Karpas-422 (cell line): ENCODE results near the gene NFATC1. TPM values are rescaled to one million over a fixed set of nuclear protein-coding genes. Genes with fewer than 3 reads are reported as not detected.

Experiments
- DNase-seq: peaks from one replicate; pipeline ENCODE4 v3.0.0-alpha.2; 2015
- H2AFZ ChIP-seq: fragments of 200-600 bp; sonication (generic); 2 replicates; pipeline ENCODE4 v1.6.1; 2014; ENCODE audit warnings: antibody characterized with exemption, low read length, mixed read lengths
- H3K27ac ChIP-seq: fragments of 200-600 bp; sonication (generic); 2 replicates; pipeline ENCODE4 v1.5.1; 2014; ENCODE audit warnings: mild to moderate bottlenecking, low read length, moderate library complexity
- H3K27me3 ChIP-seq: fragments of 200-600 bp; sonication (generic); 2 replicates; pipeline ENCODE4 v1.6.1; 2014; ENCODE audit warnings: low read length, mixed read lengths
- H3K36me3 ChIP-seq: fragments of 200-600 bp; sonication (generic); 2 replicates; pipeline ENCODE4 v1.6.1; 2014; ENCODE audit warnings: low read length, mixed read lengths; ENCODE audit not compliant: insufficient read depth
- H3K4me1 ChIP-seq: fragments of 200-600 bp; sonication (generic); 2 replicates; pipeline ENCODE4 v1.6.1; 2014; ENCODE audit warnings: mild to moderate bottlenecking, low read length, mixed read lengths
- H3K4me2 ChIP-seq: fragments of 200-600 bp; sonication (generic); 2 replicates; pipeline ENCODE4 v1.6.1; 2014; ENCODE audit warnings: low read length, low read depth, mild to moderate bottlenecking; ENCODE audit not compliant: poor library complexity, severe bottlenecking
- H3K4me3 ChIP-seq: fragments of 200-600 bp; sonication (generic); 2 replicates; pipeline ENCODE4 v1.5.1; 2014; ENCODE audit warnings: mild to moderate bottlenecking, antibody characterized with exemption, low read length, mixed read lengths
- H3K79me2 ChIP-seq: fragments of 200-600 bp; sonication (generic); 2 replicates; pipeline ENCODE4 v1.6.1; 2014; ENCODE audit warnings: mild to moderate bottlenecking, low read length, mixed read lengths
- H3K9ac ChIP-seq: fragments of 200-600 bp; sonication (generic); 2 replicates; pipeline ENCODE4 v1.6.0; 2014; ENCODE audit warnings: low read length
- H3K9me2 ChIP-seq: fragments of 200-600 bp; sonication (generic), shearing (Covaris generic); replicated peaks from 2 replicates; pipeline ENCODE4 v1.6.0; 2014; ENCODE audit warnings: mild to moderate bottlenecking, low read length, moderate library complexity; ENCODE audit not compliant: insufficient read depth
- H3K9me3 ChIP-seq: fragments of 300-700, 200-600 bp; sonication (generic); 2 replicates; pipeline ENCODE4 v1.6.1; 2014; ENCODE audit warnings: low read length, mixed read lengths
- H4K20me1 ChIP-seq: fragments of 200-600 bp; sonication (generic); 2 replicates; pipeline ENCODE4 v1.6.1; 2014; ENCODE audit warnings: mild to moderate bottlenecking, antibody characterized with exemption, low read length, low read depth; ENCODE audit not compliant: insufficient read depth
- total RNA-seq: library from RNA; depleted of rRNA; stranded (reverse); fragments of >200 nt; shearing (Covaris generic); gene quantifications from 2 replicates; pipeline ENCODE4 v1.2.3, GENCODE V29; 2014; ENCODE audit warnings: low replicate concordance

Gene NFATC1
- total RNA-seq, 1 experiment from 2014 or later = 46.1 TPM

GRCh38 chr18:79552696-79553095 is 157.0 kb downstream of the NFATC1 start:
- H3K4me3 ChIP-seq = no peak overlapping the region

GRCh38 chr18:79553154-79553553 is 157.4 kb downstream of the NFATC1 start:
- H3K79me2 ChIP-seq = no peaks in the 10 kb centered on the region
- no peak overlapping the region for H3K4me3 ChIP-seq
- H3K27ac ChIP-seq = no peak overlapping the region
- H3K9me3 ChIP-seq = no peaks in the 10 kb centered on the region
- no peak for DNase-seq
- no peaks in the 10 kb centered on the region for H3K4me1 ChIP-seq
- no peaks in the 10 kb centered on the region for H4K20me1 ChIP-seq
- H3K9ac ChIP-seq = no peak overlapping the region
- H3K4me2 ChIP-seq = no peak overlapping the region
- no peak overlapping the region for H2AFZ ChIP-seq
- no peaks in the 10 kb centered on the region for H3K9me2 ChIP-seq
- H3K36me3 ChIP-seq = no peaks in the 10 kb centered on the region
- no peaks in the 10 kb centered on the region for H3K27me3 ChIP-seq

More at GRCh38 chr18:79552696-79553095, 157.0 kb downstream of the NFATC1 start:
- no peak overlapping the region for H3K9ac ChIP-seq
- no peak overlapping the region for H3K4me2 ChIP-seq
- H3K9me2 ChIP-seq = no peaks in the 10 kb centered on the region
- no peak overlapping the region for H3K27ac ChIP-seq
- no peaks in the 10 kb centered on the region for H3K79me2 ChIP-seq
- no peak for DNase-seq
- no peaks in the 10 kb centered on the region for H3K36me3 ChIP-seq
- H3K4me1 ChIP-seq = no peaks in the 10 kb centered on the region
- no peaks in the 10 kb centered on the region for H3K27me3 ChIP-seq
- H3K9me3 ChIP-seq = no peaks in the 10 kb centered on the region
- no peaks in the 10 kb centered on the region for H4K20me1 ChIP-seq
- no peak overlapping the region for H2AFZ ChIP-seq

- no peaks in the 10 kb centered on the region for H3K9me2 ChIP-seq
- H3K79me2 ChIP-seq = no peaks in the 10 kb centered on the region
- H2AFZ ChIP-seq = no peak overlapping the region
- no peaks in the 10 kb centered on the region for H3K27me3 ChIP-seq
- no peak overlapping the region for H3K27ac ChIP-seq
- no peak for DNase-seq
- H3K9me3 ChIP-seq = no peaks in the 10 kb centered on the region
- no peak overlapping the region for H3K4me3 ChIP-seq
- H3K4me1 ChIP-seq = no peaks in the 10 kb centered on the region
- H3K9ac ChIP-seq = no peak overlapping the region
- H3K36me3 ChIP-seq = no peaks in the 10 kb centered on the region
- H3K4me2 ChIP-seq = no peak overlapping the region
- no peaks in the 10 kb centered on the region for H4K20me1 ChIP-seq
Observed at GRCh38 chr18:79553696-79554095, 158.0 kb downstream of the NFATC1 start.

DNA sequence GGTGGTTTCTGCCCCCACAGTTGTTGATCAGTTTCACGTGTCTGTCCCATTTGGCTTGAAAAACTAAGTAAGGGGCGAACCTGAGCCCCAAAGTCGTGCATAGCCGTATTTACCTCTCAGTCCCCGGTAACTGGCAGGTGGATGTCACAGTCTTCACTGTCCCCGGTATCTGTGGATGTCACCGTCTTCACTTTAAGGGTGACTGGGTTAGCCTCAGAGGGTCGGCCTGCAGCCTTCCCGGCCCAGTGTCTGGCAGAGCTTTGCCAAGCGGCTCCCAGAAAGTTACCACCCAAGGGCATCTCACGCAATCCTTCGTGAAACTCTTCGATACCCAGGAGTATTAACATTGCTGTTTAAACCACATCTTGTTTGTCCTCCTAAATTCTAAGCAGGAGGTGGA is 158.6 kb downstream of the NFATC1 start:
- H2AFZ ChIP-seq = no peak overlapping the region
- H3K36me3 ChIP-seq = no peaks in the 10 kb centered on the region
- DNase-seq = no peak
- no peak overlapping the region for H3K4me3 ChIP-seq
- H4K20me1 ChIP-seq = no peaks in the 10 kb centered on the region
- no peaks in the 10 kb centered on the region for H3K27me3 ChIP-seq
- H3K9me3 ChIP-seq = no peaks in the 10 kb centered on the region
- H3K27ac ChIP-seq = no peak overlapping the region
- no peak overlapping the region for H3K4me2 ChIP-seq
- H3K4me1 ChIP-seq = no peaks in the 10 kb centered on the region
- H3K79me2 ChIP-seq = no peaks in the 10 kb centered on the region
- no peak overlapping the region for H3K9ac ChIP-seq
- no peaks in the 10 kb centered on the region for H3K9me2 ChIP-seq

- H3K36me3 ChIP-seq = no peaks in the 10 kb centered on the region
- H2AFZ ChIP-seq = no peak overlapping the region
- H3K4me3 ChIP-seq = no peak overlapping the region
- no peak overlapping the region for H3K9ac ChIP-seq
- no peaks in the 10 kb centered on the region for H3K27me3 ChIP-seq
- DNase-seq = no peak
- no peaks in the 10 kb centered on the region for H3K9me2 ChIP-seq
- H3K79me2 ChIP-seq = no peaks in the 10 kb centered on the region
- no peaks in the 10 kb centered on the region for H3K9me3 ChIP-seq
- H3K4me1 ChIP-seq = no peaks in the 10 kb centered on the region
- no peak overlapping the region for H3K27ac ChIP-seq
- no peaks in the 10 kb centered on the region for H4K20me1 ChIP-seq
- no peak overlapping the region for H3K4me2 ChIP-seq
Observed at GRCh38 chr18:79554945-79555645, 159.4 kb downstream of the NFATC1 start.

DNA sequence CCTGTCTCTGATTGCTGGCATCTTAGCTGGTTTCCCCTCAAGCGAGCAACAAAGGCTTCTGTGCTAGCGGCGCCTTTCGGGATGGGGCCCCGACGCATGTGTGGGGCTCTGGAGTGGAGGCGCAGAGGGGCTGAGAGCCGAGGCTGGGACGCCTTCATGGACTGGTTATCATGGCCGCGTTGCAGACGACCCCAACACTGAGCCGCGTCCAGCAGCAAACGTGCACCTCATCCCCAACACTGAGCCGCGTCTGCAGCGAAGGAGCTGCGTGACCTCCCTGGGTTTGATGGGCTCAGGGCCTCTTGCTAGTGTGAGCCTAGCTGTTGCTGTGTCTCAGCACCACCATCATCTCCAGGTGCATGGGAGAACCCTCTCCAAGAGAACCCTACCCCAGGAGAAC is 160.2 kb downstream of the NFATC1 start:
- no peak for DNase-seq
- H3K9ac ChIP-seq = no peak overlapping the region
- H3K4me3 ChIP-seq = no peak overlapping the region
- no peaks in the 10 kb centered on the region for H4K20me1 ChIP-seq
- no peaks in the 10 kb centered on the region for H3K27me3 ChIP-seq
- H2AFZ ChIP-seq = no peak overlapping the region
- no peak overlapping the region for H3K4me2 ChIP-seq
- H3K9me3 ChIP-seq = no peaks in the 10 kb centered on the region
- no peaks in the 10 kb centered on the region for H3K4me1 ChIP-seq
- no peak overlapping the region for H3K27ac ChIP-seq
- H3K79me2 ChIP-seq = no peaks in the 10 kb centered on the region
- no peaks in the 10 kb centered on the region for H3K9me2 ChIP-seq
- H3K36me3 ChIP-seq = no peaks in the 10 kb centered on the region

DNA sequence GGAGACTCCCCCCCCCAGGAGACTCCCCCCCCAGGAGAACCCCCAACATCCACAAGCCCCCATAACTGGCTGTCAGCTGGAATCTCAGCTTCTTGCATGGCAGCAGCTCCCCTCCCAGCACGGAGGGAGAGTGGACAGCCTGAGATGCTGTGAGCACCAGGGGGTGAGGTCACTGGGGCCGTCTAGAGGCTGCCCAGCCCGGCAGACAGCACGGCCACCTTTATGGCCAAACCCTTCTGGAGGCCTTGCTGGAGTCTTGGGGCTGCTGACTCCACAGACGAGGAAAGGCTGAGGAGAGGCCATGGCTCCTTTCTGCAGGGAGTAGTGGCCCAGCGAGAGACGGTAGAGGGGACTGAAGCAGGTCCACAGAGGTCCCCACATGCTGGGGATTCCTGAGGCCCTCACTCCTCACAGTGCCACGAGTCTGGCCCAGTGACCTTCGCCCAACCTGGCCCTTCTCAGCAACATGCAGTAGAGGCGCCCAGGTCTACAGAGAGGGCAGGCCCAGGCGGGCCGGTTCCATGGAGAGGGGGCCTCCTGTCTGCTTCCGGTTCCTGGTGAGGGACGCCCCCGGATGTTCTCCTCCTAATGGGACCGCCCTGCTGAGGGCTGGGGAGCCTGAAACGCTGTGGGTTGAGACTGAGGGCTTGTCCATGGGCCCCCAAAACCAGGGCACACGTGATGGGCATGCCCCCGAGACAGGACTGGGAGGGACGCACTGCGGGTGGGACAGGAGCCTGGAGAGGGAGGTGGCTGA is 161.3 kb downstream of the NFATC1 start:
- Histone ChIP-seq H2AFZ (no peak overlapping the region), H3K9ac (no peak overlapping the region), H4K20me1 (no peaks in the 10 kb centered on the region), H3K4me1 (no peaks in the 10 kb centered on the region), H3K36me3 (no peaks in the 10 kb centered on the region), H3K27me3 (no peaks in the 10 kb centered on the region), H3K9me3 (no peaks in the 10 kb centered on the region), H3K79me2 (no peaks in the 10 kb centered on the region), H3K4me3 (no peak overlapping the region), H3K4me2 (no peak overlapping the region), H3K9me2 (no peaks in the 10 kb centered on the region), H3K27ac (no peak overlapping the region)
- DNase-seq = no peak

GRCh38 chr18:79558196-79558932 is 162.6 kb downstream of the NFATC1 start:
- no peaks in the 10 kb centered on the region for H4K20me1 ChIP-seq
- no peaks in the 10 kb centered on the region for H3K9me3 ChIP-seq
- H3K36me3 ChIP-seq = no peaks in the 10 kb centered on the region
- H3K4me3 ChIP-seq = no peak overlapping the region
- H3K4me1 ChIP-seq = no peaks in the 10 kb centered on the region
- H2AFZ ChIP-seq = no peak overlapping the region
- no peaks in the 10 kb centered on the region for H3K9me2 ChIP-seq
- no peak overlapping the region for H3K4me2 ChIP-seq
- H3K27ac ChIP-seq = no peak overlapping the region
- H3K27me3 ChIP-seq = no peaks in the 10 kb centered on the region
- no peak overlapping the region for H3K9ac ChIP-seq
- DNase-seq = no peak
- no peaks in the 10 kb centered on the region for H3K79me2 ChIP-seq
